Measurements from ENCODE around the gene CPLX1.

DNA sequence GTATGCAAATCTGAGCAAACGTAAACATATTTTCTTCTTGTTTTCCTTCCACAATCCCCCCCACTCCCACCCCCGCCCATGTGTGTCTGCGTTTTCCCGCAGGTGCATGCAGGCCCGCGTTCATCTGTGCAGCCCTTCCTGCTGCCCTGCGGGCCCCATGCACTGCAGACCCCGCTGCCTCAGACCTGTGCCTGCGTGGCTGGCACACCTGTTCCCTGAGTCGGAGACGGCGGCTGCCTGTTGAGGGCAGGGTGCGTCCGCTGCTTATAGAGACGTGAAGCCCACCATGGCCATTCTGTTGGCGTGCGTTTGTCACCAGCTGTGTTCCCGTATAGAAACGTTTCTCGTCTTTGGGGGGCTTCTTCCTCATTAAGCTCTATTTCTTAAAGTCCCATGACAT is 68.8 kb downstream of the CPLX1 start:
- TF ChIP-seq FOXM1 (IDR thresholded peaks at IDR 0.05; ENCODE audit: borderline replicate concordance, low read depth): no peak
- no peak for TF ChIP-seq TEAD4 (IDR thresholded peaks at IDR 0.05)
- no peak for TF ChIP-seq YY1 (IDR thresholded peaks at IDR 0.05; ENCODE audit: low read depth)
- no peak for TF ChIP-seq MAX (IDR thresholded peaks at IDR 0.05)
- no peak for TF ChIP-seq EGR1 (IDR thresholded peaks at IDR 0.05)
- TF ChIP-seq EP300 (IDR thresholded peaks at IDR 0.05; ENCODE audit: borderline replicate concordance): no peak
- TF ChIP-seq RAD21 (IDR thresholded peaks at IDR 0.05; ENCODE audit: low read depth): no peak
- TF ChIP-seq USF1 (IDR thresholded peaks at IDR 0.05): no peak
- no peak for TF ChIP-seq CEBPB (IDR thresholded peaks at IDR 0.05)
- no peak for TF ChIP-seq ZBTB7A (IDR thresholded peaks at IDR 0.05; ENCODE audit: low read depth)
- TF ChIP-seq TAF1 (IDR thresholded peaks at IDR 0.05; ENCODE audit: low read depth): no peak
- no peak for TF ChIP-seq REST (IDR thresholded peaks at IDR 0.05; ENCODE audit: low read depth)
- TF ChIP-seq CREB1 (IDR thresholded peaks at IDR 0.05; ENCODE audit: low read depth): no peak

All from Ishikawa (cell line).